Measurements from ENCODE around the gene LDLRAD4. TPM values are rescaled to one million over a fixed set of nuclear protein-coding genes. Genes with fewer than 3 reads are reported as not detected.
"Not testable (repeated sequence)": the region's sequence is repeated elsewhere in the genome, so short reads cannot be mapped to it uniquely, and the experiment has no call there.

Gene LDLRAD4
- total RNA-seq, 1 donor from 2014 or later, result 6.7 TPM

DNA sequence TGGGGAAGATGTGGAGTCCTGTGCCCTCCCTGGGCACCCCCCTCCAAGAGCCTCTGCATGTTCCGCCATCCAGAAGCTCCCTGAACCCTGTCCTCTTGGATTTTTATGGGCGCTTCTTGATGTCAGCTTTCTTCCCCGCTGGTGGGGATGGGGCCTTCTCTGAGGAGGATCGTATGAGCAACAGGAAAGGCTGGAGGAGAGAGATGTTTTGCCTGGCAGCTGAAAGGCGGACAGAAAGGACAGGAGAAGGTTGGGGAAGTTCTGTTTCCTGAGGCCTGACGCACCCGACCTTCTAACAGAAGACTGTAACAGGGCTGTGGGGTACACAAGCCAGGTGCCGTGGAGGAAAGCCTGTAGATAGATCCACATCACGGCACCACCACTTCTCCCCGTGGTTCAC lies 238.8 kb downstream of the LDLRAD4 start:
- DNase-seq (ENCODE audit: low read depth in 2 of 2), result peak in 1 of 2 donors; percentile 85

GRCh38 chr18:13460946-13461345 lies 242.4 kb downstream of the LDLRAD4 start:
- DNase-seq (ENCODE audit: low read depth in 2 of 2), result no peak

GRCh38 chr18:13461469-13461868 lies 242.9 kb downstream of the LDLRAD4 start:
- no peak for DNase-seq (ENCODE audit: low read depth in 2 of 2)

- DNase-seq (ENCODE audit: low read depth in 2 of 2), result no peak
Observed at GRCh38 chr18:13461936-13462335, 243.4 kb downstream of the LDLRAD4 start.

- DNase-seq (ENCODE audit: low read depth in 2 of 2), result no peak
Observed at GRCh38 chr18:13462686-13463085, 244.1 kb downstream of the LDLRAD4 start.

GRCh38 chr18:13463526-13464210 lies 245.1 kb downstream of the LDLRAD4 start:
- no peak for DNase-seq (ENCODE audit: low read depth in 2 of 2)

DNA sequence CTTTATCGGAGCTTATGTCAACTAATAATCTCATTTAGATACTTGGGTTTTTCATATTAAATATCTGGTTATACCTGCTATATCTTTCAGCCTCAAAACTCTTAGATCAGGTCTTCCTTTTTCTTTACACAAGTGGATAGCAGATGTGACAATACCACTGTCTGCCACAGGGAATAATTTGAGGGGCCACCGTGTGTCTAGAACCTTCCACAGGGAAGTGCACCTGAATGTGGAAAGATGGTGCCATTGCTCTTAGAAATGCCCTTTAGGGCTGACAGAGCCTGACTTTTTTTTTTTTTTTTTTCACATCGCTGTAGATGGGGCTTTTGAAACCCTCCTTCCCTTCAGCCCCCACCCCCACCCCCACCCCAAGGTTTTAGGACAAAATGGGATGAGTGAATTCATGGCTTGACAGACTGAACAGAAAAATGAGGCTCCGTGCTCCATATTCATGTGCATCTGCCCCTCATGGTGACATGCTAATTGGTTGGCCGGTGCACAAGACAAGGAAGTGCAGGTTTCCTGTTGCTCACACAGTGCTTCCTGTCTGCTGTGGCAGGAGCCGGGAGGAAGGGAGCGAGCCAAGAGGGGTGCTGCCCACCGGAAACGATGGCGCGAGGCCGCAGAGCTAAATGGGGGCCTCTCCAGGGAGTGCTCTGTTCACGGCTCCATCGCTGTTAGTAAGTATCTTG lies 246.0 kb downstream of the LDLRAD4 start:
- peak; percentile 92 to 95 for DNase-seq (ENCODE audit: low read depth in 2 of 2)

- DNase-seq (ENCODE audit: low read depth in 2 of 2), result no peak
Observed at GRCh38 chr18:13465124-13465446, 246.5 kb downstream of the LDLRAD4 start.

DNA sequence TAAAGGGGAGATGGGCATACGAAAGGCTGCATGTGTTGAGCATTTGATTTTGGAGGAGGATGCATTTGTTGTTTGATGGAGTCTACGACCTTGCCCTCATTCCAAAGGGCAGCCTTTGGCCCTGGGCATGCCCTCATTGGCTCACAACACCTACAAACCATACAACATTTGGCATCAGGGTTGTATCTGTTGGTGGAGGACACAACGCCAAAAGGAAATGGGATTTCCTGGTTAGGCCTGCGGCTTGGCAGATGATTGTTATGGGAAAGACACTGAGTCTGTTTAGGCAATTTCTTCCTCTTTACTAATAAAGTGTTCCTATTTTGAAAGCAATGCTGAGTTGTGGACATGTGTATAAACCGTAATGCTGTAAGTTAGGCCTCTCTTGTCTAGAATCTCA lies 246.9 kb downstream of the LDLRAD4 start:
- DNase-seq (ENCODE audit: low read depth in 2 of 2), result peak; percentile 78 to 79

DNA sequence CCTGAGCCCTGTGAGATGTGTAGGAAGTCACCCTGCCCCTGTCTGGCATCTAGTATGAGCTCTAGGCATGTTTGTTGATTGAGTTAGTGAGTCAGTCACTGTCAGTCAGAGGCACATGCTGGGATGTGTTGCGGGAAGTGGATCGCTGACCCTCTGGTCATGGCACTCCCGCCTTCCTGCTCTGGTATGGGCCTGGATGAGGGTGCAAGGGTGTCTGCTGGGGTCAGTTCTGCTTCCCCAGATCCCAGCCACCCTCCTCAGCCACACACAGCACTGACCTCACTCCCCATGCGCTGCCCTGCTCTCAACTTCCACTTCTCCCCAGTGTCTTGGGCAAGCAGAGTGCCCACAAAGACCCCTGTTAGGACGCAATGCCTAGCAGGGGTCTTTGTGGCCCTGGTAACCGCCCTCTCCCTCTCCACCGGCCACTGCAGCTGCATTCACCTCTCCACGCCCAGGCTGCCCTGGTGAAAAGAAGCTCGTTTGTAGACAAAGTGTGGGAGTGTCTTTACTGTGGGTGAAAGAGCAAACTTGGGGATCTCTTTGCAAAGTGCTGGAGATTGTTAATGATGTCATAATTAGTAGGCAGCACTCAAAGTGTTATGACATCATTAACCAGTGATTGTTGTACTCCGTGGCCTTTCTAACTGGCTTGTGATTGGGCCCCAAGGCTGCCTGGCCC lies 252.1 kb downstream of the LDLRAD4 start:
- DNase-seq (ENCODE audit: low read depth in 2 of 2), result peak in 1 of 2 donors; percentile 6

GRCh38 chr18:13471198-13471845 lies 252.8 kb downstream of the LDLRAD4 start:
- DNase-seq (ENCODE audit: low read depth in 2 of 2), result no peak

DNA sequence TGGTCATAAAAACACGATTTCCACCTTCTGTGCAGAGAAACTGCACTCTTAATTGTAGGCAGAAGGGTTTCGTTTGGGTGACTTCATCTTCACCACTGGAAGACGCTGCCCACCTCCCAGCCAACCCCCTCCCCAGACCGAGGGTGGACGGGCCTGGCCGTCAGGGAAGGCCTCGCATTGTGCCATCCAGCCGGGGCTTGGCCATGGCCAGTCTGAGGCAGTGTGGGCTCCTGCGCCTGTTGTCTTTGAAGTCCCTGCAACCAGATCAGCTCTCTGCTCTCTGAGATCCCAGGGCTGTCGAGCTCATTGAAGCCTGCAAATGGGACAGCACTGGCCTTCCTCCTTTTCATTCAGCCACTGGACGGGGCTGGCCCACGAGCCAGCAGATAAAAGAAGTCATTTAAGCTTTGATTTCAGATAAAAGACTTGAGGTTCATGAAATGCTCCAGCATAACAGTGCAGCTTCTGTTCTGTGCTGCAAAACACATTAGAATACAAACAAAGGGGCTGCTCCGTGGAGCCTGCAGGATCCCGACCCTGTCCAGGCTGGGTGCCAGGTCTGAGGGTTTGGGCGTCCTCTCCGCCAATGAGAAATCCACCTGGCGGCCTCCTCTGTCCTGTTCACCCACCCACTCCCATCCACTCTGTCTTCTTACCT lies 253.5 kb downstream of the LDLRAD4 start:
- no peak for DNase-seq (ENCODE audit: low read depth in 2 of 2)

DNA sequence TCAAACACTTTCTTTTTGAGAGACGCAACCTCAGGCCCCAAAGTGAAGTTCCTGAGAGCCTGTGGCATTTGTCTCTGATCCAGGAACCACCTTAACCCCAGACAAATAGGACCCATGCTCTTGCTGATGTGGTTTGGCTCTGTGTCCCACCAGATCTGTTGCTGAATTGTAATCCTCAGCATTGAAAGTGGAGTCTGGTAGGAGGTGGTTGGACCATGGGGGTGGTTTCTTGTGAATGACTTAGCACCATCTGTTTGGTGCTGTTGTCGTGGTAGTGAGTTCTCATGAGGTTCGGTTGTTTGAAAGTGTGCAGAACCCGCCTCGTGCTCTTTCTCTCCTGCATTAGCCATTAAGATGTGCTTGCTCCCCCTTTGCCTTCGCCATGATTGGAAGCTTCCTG lies 255.2 kb downstream of the LDLRAD4 start:
- DNase-seq (ENCODE audit: low read depth in 2 of 2), result no peak

DNA sequence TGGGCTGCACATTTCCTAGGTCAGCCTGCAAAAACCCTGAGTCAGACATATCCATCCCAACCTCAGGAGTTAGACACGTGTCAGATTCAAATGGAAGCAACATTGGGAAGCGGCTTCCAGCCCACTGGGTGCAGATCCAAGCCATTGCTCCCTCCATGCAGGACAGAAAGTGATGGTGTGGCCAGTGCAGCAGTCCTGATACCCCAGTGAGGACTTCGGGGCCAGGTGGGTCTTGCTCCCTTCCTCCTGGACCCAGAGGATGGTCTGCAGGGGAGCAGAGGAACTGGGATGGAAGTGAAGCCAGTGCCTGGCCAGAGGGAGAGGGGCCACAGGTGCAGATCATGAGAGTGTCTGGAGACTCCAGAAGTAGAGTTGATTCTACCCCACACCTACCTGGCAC lies 255.8 kb downstream of the LDLRAD4 start:
- no peak for DNase-seq (ENCODE audit: low read depth in 2 of 2)

GRCh38 chr18:13474907-13475545 lies 256.5 kb downstream of the LDLRAD4 start:
- no peak for DNase-seq (ENCODE audit: low read depth in 2 of 2)

- not testable (repeated sequence) for DNase-seq (ENCODE audit: low read depth in 2 of 2)
Observed at GRCh38 chr18:13476312-13476711, 257.8 kb downstream of the LDLRAD4 start.

DNA sequence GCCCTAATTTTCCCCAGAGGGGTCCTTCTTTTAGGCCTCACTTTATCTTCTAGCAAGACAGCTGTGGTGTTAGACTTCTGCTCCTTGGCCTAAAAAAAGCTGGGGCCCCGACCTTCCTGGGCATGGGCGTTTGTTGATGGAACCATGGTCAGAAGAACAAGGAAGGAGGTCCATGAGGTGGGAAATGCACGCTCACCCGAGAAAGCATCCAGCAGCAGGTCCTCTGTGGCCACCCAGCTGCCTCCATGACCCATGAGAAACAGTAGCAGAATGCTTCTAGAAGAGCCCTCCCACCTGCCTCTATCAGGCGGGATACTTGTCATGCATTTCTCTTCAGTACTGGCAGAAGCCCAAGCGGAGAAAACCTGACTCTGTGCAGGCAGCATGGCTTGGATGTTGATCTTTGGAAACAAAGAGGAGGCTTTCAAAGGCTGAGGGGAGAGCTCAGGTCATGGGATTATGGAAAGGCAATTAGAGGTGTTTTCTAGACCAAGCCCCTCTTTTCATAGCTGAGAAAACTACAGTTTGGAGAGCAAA lies 258.7 kb downstream of the LDLRAD4 start:
- no peak for DNase-seq (ENCODE audit: low read depth in 2 of 2)

- no peak for DNase-seq (ENCODE audit: low read depth in 2 of 2)
Observed at GRCh38 chr18:13480571-13481255, 262.2 kb downstream of the LDLRAD4 start.

DNA sequence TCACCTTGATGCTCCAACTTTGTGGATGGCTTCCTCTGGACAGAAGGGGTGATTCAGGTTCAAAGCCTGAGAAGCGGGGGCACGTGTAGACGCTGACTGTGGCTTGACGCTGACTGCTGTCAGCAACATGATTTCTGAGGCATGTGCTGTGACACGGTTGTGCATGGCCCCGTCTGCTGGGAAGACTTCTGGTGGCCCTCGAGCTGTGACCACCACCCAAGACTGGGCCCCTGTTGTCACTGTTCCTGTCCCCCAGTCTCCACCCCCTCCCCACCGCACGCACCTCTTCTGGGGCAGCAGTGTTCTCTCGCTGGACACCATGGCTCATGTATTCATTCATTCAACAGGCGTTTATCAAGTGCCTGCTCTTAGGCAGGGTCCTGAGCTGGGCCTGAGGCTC lies 262.8 kb downstream of the LDLRAD4 start:
- no peak for DNase-seq (ENCODE audit: low read depth in 2 of 2)
